Liver (tissue), 9 donors: ENCODE data around the gene CST7. TPM values are rescaled to one million over a fixed set of nuclear protein-coding genes. Genes with fewer than 3 reads are reported as not detected.
A peak's percentile ranks its signal among the peaks of the same experiment; 100 is the strongest.

ENCODE experiments used
- DNase-seq: peaks from one replicate; pipeline ENCODE4 v3.0.0-alpha.2; 2017; ENCODE audit warnings: low spot score
- H3K27ac ChIP-seq, 2 donors: one replicate each; pipeline ENCODE4 v1.7.0; 2013; ENCODE audit warnings: inconsistent platforms in 2 of 2, low read length in 2 of 2, control low read depth in 1 of 2, low read depth in 1 of 2, mild to moderate bottlenecking in 1 of 2
- H3K27me3 ChIP-seq, 4 donors: one replicate each; pipeline versions ENCODE4 v1.6.1 to v1.7.0; 2013; ENCODE audit warnings: low read length in 3 of 4, inconsistent platforms in 1 of 4, mild to moderate bottlenecking in 1 of 4, moderate library complexity in 1 of 4; ENCODE audit not compliant: control insufficient read depth in 4 of 4, insufficient read depth in 4 of 4
- H3K36me3 ChIP-seq, 4 donors: one replicate each; pipeline versions ENCODE4 v1.6.1 to v1.7.0; 2013; ENCODE audit warnings: low read length in 3 of 4, mild to moderate bottlenecking in 3 of 4, low read depth in 1 of 4, moderate library complexity in 1 of 4; ENCODE audit not compliant: control insufficient read depth in 4 of 4, insufficient read depth in 3 of 4
- H3K4me1 ChIP-seq, 4 donors: one replicate each; pipeline versions ENCODE4 v1.6.1 to v1.7.0; 2013; ENCODE audit warnings: low read length in 3 of 4, mild to moderate bottlenecking in 3 of 4, moderate library complexity in 1 of 4; ENCODE audit not compliant: control insufficient read depth in 4 of 4, insufficient read depth in 4 of 4
- H3K4me3 ChIP-seq, 3 donors: one replicate each; pipeline versions ENCODE4 v1.6.1 to v1.7.0; 2013; ENCODE audit warnings: low read length in 3 of 3, control low read depth in 1 of 3, low read depth in 1 of 3, mild to moderate bottlenecking in 1 of 3
- H3K9ac ChIP-seq, 2 donors: one replicate each; pipeline ENCODE4 v1.7.0; 2013; ENCODE audit warnings: low read length in 2 of 2, mild to moderate bottlenecking in 2 of 2, moderate library complexity in 2 of 2, control low read depth in 1 of 2, low read depth in 1 of 2
- H3K9me3 ChIP-seq, 4 donors: one replicate each; pipeline versions ENCODE4 v1.6.1 to v1.7.0; 2013; ENCODE audit warnings: low read length in 3 of 4; ENCODE audit not compliant: control insufficient read depth in 4 of 4
- CTCF ChIP-seq: fragments of 150-350 bp; IDR thresholded peaks from 2 replicates; pipeline ENCODE4 v1.5.1; 2017; ENCODE audit warnings: improper control_type of control experiment, low read depth, low read length; ENCODE audit not compliant: missing input control
- EGR1 ChIP-seq, 2 donors: IDR thresholded peaks; 2 replicates each; pipeline ENCODE4 v1.6.1; 2016 to 2018; ENCODE audit warnings: antibody characterized with exemption in 2 of 2, low read depth in 2 of 2
- FOXA1 ChIP-seq: IDR thresholded peaks from 2 replicates; pipeline ENCODE4 v1.6.1; 2016; ENCODE audit warnings: antibody characterized with exemption
- FOXA2 ChIP-seq: IDR thresholded peaks from 2 replicates; pipeline ENCODE4 v1.6.1; 2016; ENCODE audit warnings: antibody characterized with exemption
- GABPA ChIP-seq, 2 donors: IDR thresholded peaks in 1 of 2; conservative IDR thresholded peaks in 1 of 2; 2 replicates each; pipeline ENCODE4 v1.6.1; 2016; ENCODE audit warnings: antibody characterized with exemption in 2 of 2, mild to moderate bottlenecking in 1 of 2, moderate library complexity in 1 of 2
- HNF4G ChIP-seq: IDR thresholded peaks from 2 replicates; pipeline ENCODE4 v1.6.1; 2016; ENCODE audit warnings: antibody characterized with exemption
- MAX ChIP-seq: IDR thresholded peaks from 2 replicates; pipeline ENCODE4 v1.6.1; 2016; ENCODE audit warnings: antibody characterized with exemption
- RAD21 ChIP-seq, 2 donors: IDR thresholded peaks; 2 replicates each; pipeline ENCODE4 v1.6.1; 2016; ENCODE audit warnings: antibody characterized with exemption in 2 of 2, mild to moderate bottlenecking in 2 of 2
- REST ChIP-seq: IDR thresholded peaks from 2 replicates; pipeline ENCODE4 v1.6.1; 2016; ENCODE audit warnings: antibody characterized with exemption, mild to moderate bottlenecking
- RXRA ChIP-seq, 2 donors: IDR thresholded peaks; 2 replicates each; pipeline ENCODE4 v1.6.1; 2017 to 2018; ENCODE audit warnings: antibody characterized with exemption in 2 of 2, mild to moderate bottlenecking in 1 of 2
- SP1 ChIP-seq: IDR thresholded peaks from 2 replicates; pipeline ENCODE4 v1.6.1; 2018; ENCODE audit warnings: antibody characterized with exemption, mild to moderate bottlenecking
- TAF1 ChIP-seq: conservative IDR thresholded peaks from 2 replicates; pipeline ENCODE4 v1.6.1; 2016; ENCODE audit warnings: antibody characterized with exemption, mild to moderate bottlenecking
- ZBTB33 ChIP-seq: IDR thresholded peaks from 2 replicates; pipeline ENCODE4 v1.6.1; 2016; ENCODE audit warnings: antibody characterized with exemption
- WGBS: extraction: QIAGEN DNeasy Blood & Tissue Kit; methylation state at CpG from one replicate; pipeline ENCODE4 v1.1.7; 2013; 5-methylcytosine and 5-hydroxymethylcytosine counted together
- polyA plus RNA-seq, 2 donors: library from polyadenylated mRNA; stranded (reverse) in 1 of 2; unstranded in 1 of 2; fragments of 200-250 nt in 1 of 2; fragments of >200 nt in 1 of 2; fragmentation: Nextera tagmentation in 1 of 2; extraction: Ambion mirVana in 1 of 2; gene quantifications; one replicate each; pipeline versions ENCODE4 v1.2.1 to v1.2.3, GENCODE V29; 2013 to 2015
- total RNA-seq, 2 donors: library from RNA; depleted of rRNA; stranded (reverse); fragments of >200 nt; gene quantifications; one replicate each; pipeline ENCODE4 v1.2.3, GENCODE V29; 2014
- donor health status: healthy.
- donor health status: healthy.
- donor health status: healthy.
- donor health status: healthy.
- donor health status: healthy.

Gene CST7
- total and polyA plus RNA-seq, 4 donors: 1.5 to 15.1 (median 2.7) TPM

- H3K9me3 ChIP-seq: no peaks in the 10 kb centered on the region
- no peak overlapping the region for H3K27ac ChIP-seq
- no peaks in the 10 kb centered on the region for H3K36me3 ChIP-seq
- TF ChIP-seq CTCF (peak; percentile 98), MAX (no peak), HNF4G (no peak), TAF1 (no peak), ZBTB33 (no peak), GABPA (IDR thresholded peaks at IDR 0.05 in 1 of 2, conservative IDR thresholded peaks at IDR 0.05 in 1 of 2) (no peak), RAD21 (IDR thresholded peaks at IDR 0.05) (peak; percentile 99 to 100), REST (no peak), RXRA (IDR thresholded peaks at IDR 0.05) (no peak), FOXA2 (no peak), FOXA1 (no peak), SP1 (no peak)
- peak overlapping the region in 1 of 3 donors; percentile 6 for H3K4me3 ChIP-seq
- peak overlapping the region in 1 of 2 donors; percentile 14 for H3K9ac ChIP-seq
- peak; percentile 89 for DNase-seq
- H3K27me3 ChIP-seq: no peaks in the 10 kb centered on the region
- peaks cover 0 to 32% (median 21%) of the 10 kb centered on the region in 4 donors for H3K4me1 ChIP-seq
- 36% methylated on average over 20 of the region's 20 CpGs for WGBS
Observed at GRCh38 chr20:24994470-24995368, 45.6 kb downstream of the CST7 start.

GRCh38 chr20:24995741-24996448 is 46.8 kb downstream of the CST7 start:
- no peaks in the 10 kb centered on the region for H3K36me3 ChIP-seq
- TF ChIP-seq EGR1 (IDR thresholded peaks at IDR 0.05; ENCODE audit: low read depth in 2 of 2): no peak
- TF ChIP-seq FOXA1: no peak
- no peak for TF ChIP-seq HNF4G
- H3K4me3 ChIP-seq: no peak overlapping the region
- H3K27me3 ChIP-seq: no peaks in the 10 kb centered on the region
- no peak overlapping the region for H3K9ac ChIP-seq
- H3K4me1 ChIP-seq: peaks cover 0 to 26% (median 20%) of the 10 kb centered on the region in 4 donors
- H3K9me3 ChIP-seq: no peaks in the 10 kb centered on the region
- no peak overlapping the region for H3K27ac ChIP-seq
- WGBS: 84% methylated on average over 9 of the region's 9 CpGs
- DNase-seq: no peak
